Bronchial epithelial cell (primary cell): ENCODE results near the gene DLGAP4. TPM values are rescaled to one million over a fixed set of nuclear protein-coding genes. Genes with fewer than 3 reads are reported as not detected.

Experiments used
- DNase-seq: peaks from one replicate; pipeline ENCODE4 v3.0.0-alpha.2; 2010; ENCODE audit warnings: low read depth
- FAIRE-seq: peaks from 2 replicates; lab custom pipeline; 2011; peaks lifted over from hg19 to GRCh38; lab: Jason Lieb, UNC
- H3K27me3 ChIP-seq: 2 replicates; pipeline ENCODE4 v1.5.1; 2011; ENCODE audit warnings: low read length; ENCODE audit not compliant: control insufficient read depth, insufficient read depth
- H3K36me3 ChIP-seq: 2 replicates; pipeline ENCODE4 v1.5.1; 2011; ENCODE audit warnings: low read length; ENCODE audit not compliant: control insufficient read depth, insufficient read depth
- H3K4me3 ChIP-seq: 2 replicates; pipeline ENCODE4 v1.5.1; 2011; ENCODE audit warnings: mild to moderate bottlenecking, low read depth, low read length, control low read depth
- CTCF ChIP-seq: IDR thresholded peaks from 2 replicates; pipeline ENCODE4 v1.5.1; 2011; ENCODE audit warnings: mild to moderate bottlenecking, moderate library complexity, low read length, control low read depth, inconsistent platforms; ENCODE audit not compliant: insufficient read depth, severe bottlenecking
- total RNA-seq: library from RNA; depleted of rRNA; stranded (reverse); fragments of >200 nt; gene quantifications from 2 replicates; pipeline ENCODE4 v1.2.1, GENCODE V29; 2014

Gene DLGAP4
- total RNA-seq, 1 donor from 2014 or later: 5.5 TPM

GRCh38 chr20:36525620-36526365 lies 219.7 kb downstream of the DLGAP4 start:
- H3K27me3 ChIP-seq: no peaks in the 10 kb centered on the region
- TF ChIP-seq CTCF: no peak
- no peak overlapping the region for H3K4me3 ChIP-seq
- FAIRE-seq (no peak), DNase-seq (no peak)
- H3K36me3 ChIP-seq: peaks cover 22% of the 10 kb centered on the region

- FAIRE-seq: no peak
- TF ChIP-seq CTCF: no peak
- H3K36me3 ChIP-seq: peaks cover 19% of the 10 kb centered on the region
- H3K4me3 ChIP-seq: no peak overlapping the region
- no peaks in the 10 kb centered on the region for H3K27me3 ChIP-seq
- DNase-seq: no peak
Observed at GRCh38 chr20:36526521-36527011, 220.4 kb downstream of the DLGAP4 start.

- H3K36me3 ChIP-seq: peaks cover 19% of the 10 kb centered on the region
Observed at GRCh38 chr20:36527331-36528125, 221.4 kb downstream of the DLGAP4 start.

GRCh38 chr20:36528176-36528874 lies 222.2 kb downstream of the DLGAP4 start:
- no peak for DNase-seq
- H3K4me3 ChIP-seq: no peak overlapping the region
- FAIRE-seq: no peak
- TF ChIP-seq CTCF: no peak
- peaks cover 19% of the 10 kb centered on the region for H3K36me3 ChIP-seq
- no peaks in the 10 kb centered on the region for H3K27me3 ChIP-seq

More at GRCh38 chr20:36527331-36528125, 221.4 kb downstream of the DLGAP4 start:
- no peak for DNase-seq
- no peak for TF ChIP-seq CTCF
- Histone ChIP-seq H3K4me3 (no peak overlapping the region), H3K27me3 (no peaks in the 10 kb centered on the region)
- FAIRE-seq: no peak

- Histone ChIP-seq H3K27me3 (no peaks in the 10 kb centered on the region), H3K4me3 (no peak overlapping the region), H3K36me3 (peaks cover 19% of the 10 kb centered on the region)
- TF ChIP-seq CTCF: no peak
- FAIRE-seq (no peak), DNase-seq (no peak)
Observed at GRCh38 chr20:36528875-36529417, 222.8 kb downstream of the DLGAP4 start.
